ENCODE data around the gene CMIP. TPM values are rescaled to one million over a fixed set of nuclear protein-coding genes. Genes with fewer than 3 reads are reported as not detected.

Gene CMIP
- total RNA-seq, 1 donor from 2014 or later = 6.6 TPM

DNA sequence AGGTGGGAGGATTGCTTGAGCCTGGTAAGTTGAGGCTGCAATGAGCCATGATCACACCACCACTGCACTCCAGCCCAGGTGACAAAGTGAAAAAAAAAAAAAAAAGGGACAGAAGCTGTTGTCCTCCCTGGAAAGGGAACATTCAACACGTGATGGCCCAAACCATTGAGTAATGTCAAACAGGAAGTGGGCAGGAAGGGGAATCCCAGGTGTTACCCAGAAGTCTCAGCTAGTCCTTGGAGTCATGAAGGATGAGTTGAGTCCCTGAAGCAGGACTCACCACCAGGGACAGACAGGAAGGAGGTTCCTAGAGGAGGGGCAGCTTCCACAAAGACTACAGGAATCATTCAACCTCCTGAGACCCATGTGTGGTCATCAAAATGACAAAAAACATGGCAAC lies 19.8 kb upstream of the CMIP start:
- H3K4me1 Mint-ChIP-seq = peaks cover 5% of the 10 kb centered on the region
- TF ChIP-seq, protein P1, sequence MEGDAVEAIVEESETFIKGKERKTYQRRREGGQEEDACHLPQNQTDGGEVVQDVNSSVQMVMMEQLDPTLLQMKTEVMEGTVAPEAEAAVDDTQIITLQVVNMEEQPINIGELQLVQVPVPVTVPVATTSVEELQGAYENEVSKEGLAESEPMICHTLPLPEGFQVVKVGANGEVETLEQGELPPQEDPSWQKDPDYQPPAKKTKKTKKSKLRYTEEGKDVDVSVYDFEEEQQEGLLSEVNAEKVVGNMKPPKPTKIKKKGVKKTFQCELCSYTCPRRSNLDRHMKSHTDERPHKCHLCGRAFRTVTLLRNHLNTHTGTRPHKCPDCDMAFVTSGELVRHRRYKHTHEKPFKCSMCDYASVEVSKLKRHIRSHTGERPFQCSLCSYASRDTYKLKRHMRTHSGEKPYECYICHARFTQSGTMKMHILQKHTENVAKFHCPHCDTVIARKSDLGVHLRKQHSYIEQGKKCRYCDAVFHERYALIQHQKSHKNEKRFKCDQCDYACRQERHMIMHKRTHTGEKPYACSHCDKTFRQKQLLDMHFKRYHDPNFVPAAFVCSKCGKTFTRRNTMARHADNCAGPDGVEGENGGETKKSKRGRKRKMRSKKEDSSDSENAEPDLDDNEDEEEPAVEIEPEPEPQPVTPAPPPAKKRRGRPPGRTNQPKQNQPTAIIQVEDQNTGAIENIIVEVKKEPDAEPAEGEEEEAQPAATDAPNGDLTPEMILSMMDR (IDR thresholded peaks at IDR 0.05) = no peak
- TF ChIP-seq EZH2phosphoT487 (IDR thresholded peaks at IDR 0.05) (no peak), EZH2 (IDR thresholded peaks at IDR 0.05) (no peak)
- H3K27me3 Mint-ChIP-seq (ENCODE audit: insufficient read depth, low read depth) = peaks cover 3% of the 10 kb centered on the region
- Histone ChIP-seq H3K27me3 (no peaks in the 10 kb centered on the region), H3K4me2 (no peak overlapping the region), H3F3A (ENCODE audit: low read depth) (no peaks in the 10 kb centered on the region), H3K27ac (no peak overlapping the region), H3K9ac (no peak overlapping the region), H3K79me2 (ENCODE audit: low read depth) (no peaks in the 10 kb centered on the region), H3K4me1 (no peaks in the 10 kb centered on the region), H2AFZ (replicated peaks) (no peak overlapping the region), H3K9me3 (ENCODE audit: low read depth) (no peaks in the 10 kb centered on the region), H4K20me1 (ENCODE audit: low read depth) (no peaks in the 10 kb centered on the region), H3K36me3 (no peaks in the 10 kb centered on the region), H3K4me3 (no peak overlapping the region)
- no peak for DNase-seq (ENCODE audit: low spot score)
- no peaks in the 10 kb centered on the region for H3K36me3 Mint-ChIP-seq
- peak overlapping the region; percentile 40 for H3K27ac Mint-ChIP-seq
- peaks cover 5% of the 10 kb centered on the region for H3K9me3 Mint-ChIP-seq
- no peak overlapping the region for H3K4me3 Mint-ChIP-seq

DNA sequence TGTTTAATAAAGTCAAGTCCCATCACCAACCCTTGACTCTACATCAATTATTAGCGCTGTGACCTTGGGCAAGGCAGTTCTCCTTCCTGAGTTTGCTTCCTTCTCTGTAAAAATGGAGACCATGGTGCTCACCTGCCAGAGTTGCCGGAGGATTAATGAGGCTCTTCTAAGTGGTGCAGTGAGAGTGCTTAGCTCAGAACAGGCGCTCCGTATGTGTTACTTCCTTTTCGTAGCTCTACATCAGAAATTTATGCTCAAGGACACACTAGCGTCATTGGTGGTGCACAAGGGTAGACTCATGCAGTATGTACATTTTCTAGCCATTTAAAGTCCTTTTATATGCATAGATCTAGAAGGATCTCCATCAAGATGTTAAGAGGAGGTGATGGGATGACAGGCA lies 17.4 kb upstream of the CMIP start:
- no peaks in the 10 kb centered on the region for H3K27me3 ChIP-seq
- no peaks in the 10 kb centered on the region for H3K79me2 ChIP-seq (ENCODE audit: low read depth)
- no peak overlapping the region for H3K27ac ChIP-seq
- H3K4me1 ChIP-seq = peaks cover 2% of the 10 kb centered on the region
- no peak overlapping the region for H3K27ac Mint-ChIP-seq
- H4K20me1 ChIP-seq (ENCODE audit: low read depth) = no peaks in the 10 kb centered on the region
- H3K36me3 ChIP-seq = no peaks in the 10 kb centered on the region
- H3K9me3 ChIP-seq (ENCODE audit: low read depth) = no peaks in the 10 kb centered on the region
- peaks cover 16% of the 10 kb centered on the region for H3K4me1 Mint-ChIP-seq
- no peak overlapping the region for H3K4me3 ChIP-seq
- H3K9ac ChIP-seq = no peak overlapping the region
- H3K27me3 Mint-ChIP-seq (ENCODE audit: insufficient read depth, low read depth) = no peaks in the 10 kb centered on the region
- TF ChIP-seq EZH2phosphoT487 (IDR thresholded peaks at IDR 0.05) = no peak
- TF ChIP-seq, protein P1 (IDR thresholded peaks at IDR 0.05) = no peak
- no peak for TF ChIP-seq EZH2 (IDR thresholded peaks at IDR 0.05)
- no peak overlapping the region for H3K4me2 ChIP-seq
- H3K9me3 Mint-ChIP-seq = peaks cover 5% of the 10 kb centered on the region
- no peak overlapping the region for H3K4me3 Mint-ChIP-seq
- no peak for DNase-seq (ENCODE audit: low spot score)
- H3F3A ChIP-seq (ENCODE audit: low read depth) = no peaks in the 10 kb centered on the region
- H3K36me3 Mint-ChIP-seq = no peaks in the 10 kb centered on the region
- no peak overlapping the region for H2AFZ ChIP-seq (replicated peaks)

DNA sequence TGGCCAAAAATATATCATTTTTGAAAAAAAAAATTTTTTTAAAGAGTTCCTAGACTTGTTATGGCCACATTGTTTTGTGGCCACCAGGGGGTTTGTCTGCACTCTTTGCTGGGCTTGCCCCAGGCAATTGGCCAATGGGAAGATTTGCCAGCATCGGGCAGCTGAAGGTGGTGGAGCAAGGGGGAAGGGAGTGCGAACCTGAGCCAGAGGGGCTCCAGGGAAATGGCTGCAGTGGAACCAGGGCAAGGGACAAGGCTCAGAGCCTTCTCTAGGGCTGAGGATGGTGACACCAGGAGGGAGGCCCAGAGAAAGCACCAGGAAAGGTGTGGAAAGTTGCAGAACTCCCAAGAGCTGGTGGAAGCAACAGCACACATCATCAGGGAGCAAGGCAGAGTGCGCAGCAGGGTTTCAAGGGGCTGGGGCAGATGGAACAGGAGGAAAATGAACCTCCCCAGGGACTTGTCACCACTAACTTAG lies 15.5 kb upstream of the CMIP start:
- no peaks in the 10 kb centered on the region for H4K20me1 ChIP-seq (ENCODE audit: low read depth)
- peaks cover 6% of the 10 kb centered on the region for H3K4me1 ChIP-seq
- H3K27me3 Mint-ChIP-seq (ENCODE audit: insufficient read depth, low read depth) = no peaks in the 10 kb centered on the region
- H3K9ac ChIP-seq = no peak overlapping the region
- H2AFZ ChIP-seq (replicated peaks) = peak overlapping the region; percentile 69
- TF ChIP-seq EZH2phosphoT487 (IDR thresholded peaks at IDR 0.05) = no peak
- TF ChIP-seq, protein P1 (IDR thresholded peaks at IDR 0.05) = peak; percentile 59
- H3K9me3 ChIP-seq (ENCODE audit: low read depth) = no peaks in the 10 kb centered on the region
- H3K4me2 ChIP-seq = no peak overlapping the region
- H3K4me1 Mint-ChIP-seq = peaks cover 27% of the 10 kb centered on the region
- H3K4me3 Mint-ChIP-seq = no peak overlapping the region
- H3K36me3 ChIP-seq = no peaks in the 10 kb centered on the region
- H3K79me2 ChIP-seq (ENCODE audit: low read depth) = no peaks in the 10 kb centered on the region
- DNase-seq (ENCODE audit: low spot score) = peak; percentile 61
- no peaks in the 10 kb centered on the region for H3K9me3 Mint-ChIP-seq
- H3K27me3 ChIP-seq = no peaks in the 10 kb centered on the region
- H3F3A ChIP-seq (ENCODE audit: low read depth) = no peaks in the 10 kb centered on the region
- H3K4me3 ChIP-seq = no peak overlapping the region
- H3K27ac Mint-ChIP-seq = peak overlapping the region; percentile 30
- no peaks in the 10 kb centered on the region for H3K36me3 Mint-ChIP-seq
- no peak overlapping the region for H3K27ac ChIP-seq

Data from neural progenitor cell (in vitro differentiated cells).